NCI-H187 (cell line): ENCODE data around the gene TNRC6C.
A peak's percentile ranks its signal among the peaks of the same experiment; 100 is the strongest.
"Not testable (repeated sequence)": the region's sequence is repeated elsewhere in the genome, so short reads cannot be mapped to it uniquely, and the experiment has no call there.

Experiments
- DNase-seq, 2 experiments: peaks; one replicate each; lab custom pipeline; 2025; lab: John Stamatoyannopoulos, UW

Gene TNRC6C

GRCh38 chr17:77930780-77931768 lies 27.4 kb upstream of the TNRC6C start:
- no peak for DNase-seq

GRCh38 chr17:77933777-77934398 lies 24.6 kb upstream of the TNRC6C start:
- no peak for DNase-seq

GRCh38 chr17:77935121-77935571 lies 23.4 kb upstream of the TNRC6C start:
- DNase-seq, result no peak

- DNase-seq, result not testable (repeated sequence)
Measured at GRCh38 chr17:77935744-77936143, 22.8 kb upstream of the TNRC6C start.

GRCh38 chr17:77936881-77937280 lies 21.6 kb upstream of the TNRC6C start:
- no peak for DNase-seq

- no peak for DNase-seq
Measured at GRCh38 chr17:77941004-77941403, 17.5 kb upstream of the TNRC6C start.

- DNase-seq, result no peak
Measured at GRCh38 chr17:77942112-77942988, 16.2 kb upstream of the TNRC6C start.

- no peak for DNase-seq
Measured at GRCh38 chr17:77943971-77944370, 14.5 kb upstream of the TNRC6C start.

- no peak for DNase-seq
Measured at GRCh38 chr17:77944390-77945222, 13.9 kb upstream of the TNRC6C start.

- DNase-seq, result no peak
Measured at GRCh38 chr17:77946900-77947645, 11.4 kb upstream of the TNRC6C start.

- no peak for DNase-seq
Measured at GRCh38 chr17:77948690-77949114, 9.8 kb upstream of the TNRC6C start.

GRCh38 chr17:77951123-77951522 lies 7.4 kb upstream of the TNRC6C start:
- DNase-seq, result no peak

GRCh38 chr17:77952368-77952767 lies 6.1 kb upstream of the TNRC6C start:
- no peak for DNase-seq

- peak in 1 of 2 experiments; percentile 29 for DNase-seq
Measured at GRCh38 chr17:77957235-77957856, 1.2 kb upstream of the TNRC6C start.

GRCh38 chr17:77958716-77959125 lies 218 bp downstream of the TNRC6C start:
- no peak for DNase-seq

GRCh38 chr17:77959126-77959925 lies 823 bp downstream of the TNRC6C start:
- DNase-seq, result no peak

- DNase-seq, result no peak
Measured at GRCh38 chr17:77959926-77960521, 1.5 kb downstream of the TNRC6C start.

GRCh38 chr17:77961741-77962140 lies 3.2 kb downstream of the TNRC6C start:
- no peak for DNase-seq

- DNase-seq, result no peak
Measured at GRCh38 chr17:77962348-77962747, 3.8 kb downstream of the TNRC6C start.
